MG63 (cell line): ENCODE results near the gene GRM1. TPM values are rescaled to one million over a fixed set of nuclear protein-coding genes. Genes with fewer than 3 reads are reported as not detected.

Experiments used
- DNase-seq: peaks from one replicate; pipeline ENCODE4 v3.0.0-alpha.2; 2020
- H3K27me3 ChIP-seq: fragments of 250-450 bp; sonication (Bioruptor Pico); 2 replicates; pipeline ENCODE4 v1.5.1; 2020; ENCODE audit warnings: mild to moderate bottlenecking, moderate library complexity
- H3K36me3 ChIP-seq: fragments of 250-450 bp; sonication (Bioruptor Pico); 2 replicates; pipeline ENCODE4 v1.5.1; 2020; ENCODE audit warnings: mild to moderate bottlenecking, moderate library complexity
- H3K4me3 ChIP-seq: fragments of 250-450 bp; sonication (Bioruptor Pico); 2 replicates; pipeline ENCODE4 v1.5.1; 2020; ENCODE audit warnings: mild to moderate bottlenecking, moderate library complexity
- H3K9me3 ChIP-seq: fragments of 250-450 bp; sonication (Bioruptor Pico); 2 replicates; pipeline ENCODE4 v1.5.1; 2020; ENCODE audit warnings: mild to moderate bottlenecking, moderate library complexity
- total RNA-seq: library from RNA; depleted of rRNA; stranded (reverse); fragments of >200 nt; shearing (Covaris generic); gene quantifications from 2 replicates; pipeline ENCODE4 v1.2.3, GENCODE V29; 2014; ENCODE audit warnings: low replicate concordance

GRM1 gene
- total RNA-seq, 1 experiment from 2014 or later = 0.20 TPM

GRCh38 chr6:146420255-146420654, 391.4 kb downstream of the GRM1 start:
- H3K27me3 ChIP-seq = peaks cover 2% of the 10 kb centered on the region; the same call in 1 of the 2 replicates
- H3K9me3 ChIP-seq = no peaks in the 10 kb centered on the region
- no peak overlapping the region for H3K4me3 ChIP-seq
- no peak for DNase-seq
- H3K36me3 ChIP-seq = no peaks in the 10 kb centered on the region

DNA sequence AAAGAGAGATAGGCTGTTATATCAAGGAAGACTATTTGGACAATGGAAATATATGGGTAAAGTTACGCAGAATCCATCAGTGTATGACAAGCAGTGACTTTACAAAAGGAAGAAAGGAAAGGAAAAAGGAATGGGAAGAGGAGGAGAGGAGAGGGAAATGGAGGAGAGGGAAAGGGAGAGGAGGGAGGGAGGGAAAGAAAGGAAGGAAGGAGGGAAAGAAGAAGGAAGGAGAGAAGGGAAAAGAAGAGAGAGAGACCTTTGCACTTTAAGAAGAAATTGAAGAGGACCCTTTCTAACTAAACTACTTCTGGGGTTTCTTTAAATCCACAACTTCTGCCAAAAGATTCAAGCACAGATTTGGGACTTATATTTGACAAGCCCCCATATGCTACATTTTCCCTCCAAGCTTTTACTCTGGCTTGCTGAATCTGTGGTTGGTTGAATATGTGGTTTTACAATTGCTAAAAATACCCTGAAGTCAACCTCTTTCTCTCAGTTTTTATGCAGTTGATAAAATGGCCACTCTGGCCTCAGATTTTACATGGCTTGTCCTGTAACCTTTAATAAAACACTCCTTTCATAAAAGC, 394.0 kb downstream of the GRM1 start:
- Histone ChIP-seq H3K27me3 (no peaks in the 10 kb centered on the region), H3K4me3 (no peak overlapping the region), H3K36me3 (no peaks in the 10 kb centered on the region), H3K9me3 (no peaks in the 10 kb centered on the region)
- no peak for DNase-seq

DNA sequence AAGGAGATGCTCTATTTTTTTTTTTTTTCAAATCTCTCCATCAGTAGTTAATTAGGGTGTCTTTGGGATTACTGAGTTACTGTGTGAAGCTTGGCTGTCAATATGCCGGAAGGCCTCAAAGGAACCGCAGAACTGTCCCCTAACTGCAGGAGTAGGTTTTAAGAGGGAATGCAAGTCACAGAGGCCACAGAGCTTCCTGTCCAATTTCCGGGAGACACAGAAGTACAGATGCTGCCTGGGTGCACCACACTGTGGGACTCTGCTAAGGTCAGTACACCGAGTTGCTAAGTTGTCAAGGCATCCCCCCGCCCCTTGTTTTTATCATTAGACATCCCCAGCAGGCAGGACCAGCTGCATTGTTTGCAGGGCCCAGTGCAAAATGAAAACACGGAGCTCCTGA, 394.6 kb downstream of the GRM1 start:
- Histone ChIP-seq H3K9me3 (no peaks in the 10 kb centered on the region), H3K36me3 (no peaks in the 10 kb centered on the region), H3K27me3 (no peaks in the 10 kb centered on the region), H3K4me3 (no peak overlapping the region)
- no peak for DNase-seq

DNA sequence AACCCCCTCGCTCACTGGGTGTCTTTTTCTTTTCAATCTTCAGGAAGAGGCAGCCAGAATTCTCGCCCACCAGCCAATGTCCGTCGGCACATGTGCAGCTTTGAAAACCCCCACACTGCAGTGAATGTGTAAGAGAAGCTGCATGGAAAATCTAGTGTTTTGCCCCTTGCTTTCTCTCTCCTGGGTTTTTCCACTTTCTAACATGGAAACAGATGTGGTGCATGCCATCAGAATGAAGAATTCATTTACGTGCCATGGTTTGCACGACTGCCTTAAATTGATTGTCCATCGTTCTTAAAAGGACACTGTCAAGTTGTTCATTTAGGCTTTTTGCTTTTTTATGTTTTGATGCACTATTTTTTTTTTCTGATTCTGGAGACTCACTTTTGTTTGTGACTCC, 397.7 kb downstream of the GRM1 start:
- Histone ChIP-seq H3K36me3 (no peaks in the 10 kb centered on the region), H3K27me3 (no peaks in the 10 kb centered on the region), H3K9me3 (no peaks in the 10 kb centered on the region), H3K4me3 (no peak overlapping the region)
- DNase-seq = no peak

DNA sequence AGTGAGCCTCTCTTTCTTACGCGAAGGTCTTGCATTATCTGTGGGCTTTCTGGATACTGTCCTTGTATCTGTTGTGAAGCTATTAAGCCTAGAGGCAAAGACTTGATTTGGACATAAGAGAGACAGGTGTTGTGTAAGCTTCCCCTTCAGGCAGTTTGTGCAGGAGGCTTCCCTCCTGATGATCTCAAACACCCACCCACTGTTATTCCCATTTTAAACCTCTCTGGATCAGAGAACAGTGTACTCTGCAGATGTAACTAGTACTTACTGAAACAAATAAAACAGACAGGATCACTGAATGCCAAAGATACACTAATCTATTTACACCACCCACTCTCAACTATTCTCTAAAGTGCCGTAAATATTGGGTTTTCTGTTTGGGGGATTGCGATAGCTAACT, 401.0 kb downstream of the GRM1 start:
- no peak for DNase-seq
- H3K27me3 ChIP-seq = no peaks in the 10 kb centered on the region
- no peak overlapping the region for H3K4me3 ChIP-seq
- H3K36me3 ChIP-seq = no peaks in the 10 kb centered on the region
- no peaks in the 10 kb centered on the region for H3K9me3 ChIP-seq

DNA sequence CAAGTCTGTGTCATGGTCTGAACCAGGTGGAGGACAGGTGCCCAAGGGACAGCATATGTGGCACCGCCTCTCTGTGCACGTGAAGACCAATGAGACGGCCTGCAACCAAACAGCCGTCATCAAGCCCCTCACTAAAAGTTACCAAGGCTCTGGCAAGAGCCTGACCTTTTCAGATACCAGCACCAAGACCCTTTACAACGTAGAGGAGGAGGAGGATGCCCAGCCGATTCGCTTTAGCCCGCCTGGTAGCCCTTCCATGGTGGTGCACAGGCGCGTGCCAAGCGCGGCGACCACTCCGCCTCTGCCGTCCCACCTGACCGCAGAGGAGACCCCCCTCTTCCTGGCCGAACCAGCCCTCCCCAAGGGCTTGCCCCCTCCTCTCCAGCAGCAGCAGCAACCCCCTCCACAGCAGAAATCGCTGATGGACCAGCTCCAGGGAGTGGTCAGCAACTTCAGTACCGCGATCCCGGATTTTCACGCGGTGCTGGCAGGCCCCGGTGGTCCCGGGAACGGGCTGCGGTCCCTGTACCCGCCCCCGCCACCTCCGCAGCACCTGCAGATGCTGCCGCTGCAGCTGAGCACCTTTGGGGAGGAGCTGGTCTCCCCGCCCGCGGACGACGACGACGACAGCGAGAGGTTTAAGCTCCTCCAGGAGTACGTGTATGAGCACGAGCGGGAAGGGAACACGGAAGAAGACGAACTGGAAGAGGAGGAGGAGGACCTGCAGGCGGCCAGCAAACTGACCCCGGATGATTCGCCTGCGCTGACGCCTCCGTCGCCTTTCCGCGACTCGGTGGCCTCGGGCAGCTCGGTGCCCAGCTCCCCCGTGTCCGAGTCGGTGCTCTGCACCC, 405.2 kb downstream of the GRM1 start:
- no peak for DNase-seq
- no peak overlapping the region for H3K4me3 ChIP-seq

GRCh38 chr6:146434732-146435390, 406.0 kb downstream of the GRM1 start:
- H3K4me3 ChIP-seq = no peak overlapping the region
- H3K9me3 ChIP-seq = no peaks in the 10 kb centered on the region
- H3K36me3 ChIP-seq = no peaks in the 10 kb centered on the region
- DNase-seq = no peak
- H3K27me3 ChIP-seq = no peaks in the 10 kb centered on the region

More for the DNA sequence above, 405.2 kb downstream of the GRM1 start:
- Histone ChIP-seq H3K9me3 (no peaks in the 10 kb centered on the region), H3K36me3 (no peaks in the 10 kb centered on the region), H3K27me3 (no peaks in the 10 kb centered on the region)

- H3K4me3 ChIP-seq = no peak overlapping the region
- H3K36me3 ChIP-seq = no peaks in the 10 kb centered on the region
- H3K9me3 ChIP-seq = no peaks in the 10 kb centered on the region
- no peaks in the 10 kb centered on the region for H3K27me3 ChIP-seq
- no peak for DNase-seq
Observed at GRCh38 chr6:146441907-146442306, 413.0 kb downstream of the GRM1 start.

DNA sequence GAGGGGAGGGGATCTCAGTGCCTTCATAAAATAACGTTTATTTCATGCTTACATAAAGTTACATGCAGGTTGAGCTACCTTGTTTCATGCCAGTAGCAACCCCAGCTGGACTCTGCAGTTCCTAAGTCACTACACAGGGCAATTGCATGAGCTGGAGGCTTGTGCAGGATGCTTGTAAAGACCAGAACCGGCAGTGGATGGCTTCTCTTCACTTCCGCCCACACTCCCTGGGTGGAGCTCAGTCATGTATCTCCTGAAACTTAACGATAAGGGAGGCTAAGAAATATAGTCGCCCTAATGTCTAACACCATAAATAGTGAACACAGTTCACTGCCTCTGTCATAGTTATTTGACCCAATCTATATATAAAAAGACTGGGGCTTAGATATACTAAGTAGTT, 415.3 kb downstream of the GRM1 start:
- H3K4me3 ChIP-seq = no peak overlapping the region
- H3K9me3 ChIP-seq = no peaks in the 10 kb centered on the region
- no peak for DNase-seq
- no peaks in the 10 kb centered on the region for H3K27me3 ChIP-seq
- H3K36me3 ChIP-seq = no peaks in the 10 kb centered on the region

GRCh38 chr6:146445233-146445632, 416.4 kb downstream of the GRM1 start:
- no peak for DNase-seq

GRCh38 chr6:146456886-146457285, 428.0 kb downstream of the GRM1 start:
- Histone ChIP-seq H3K4me3 (no peak overlapping the region), H3K9me3 (peaks cover 4% of the 10 kb centered on the region), H3K36me3 (no peaks in the 10 kb centered on the region), H3K27me3 (no peaks in the 10 kb centered on the region)
- no peak for DNase-seq

More at GRCh38 chr6:146445233-146445632, 416.4 kb downstream of the GRM1 start:
- Histone ChIP-seq H3K9me3 (no peaks in the 10 kb centered on the region), H3K27me3 (no peaks in the 10 kb centered on the region), H3K36me3 (no peaks in the 10 kb centered on the region), H3K4me3 (no peak overlapping the region)

DNA sequence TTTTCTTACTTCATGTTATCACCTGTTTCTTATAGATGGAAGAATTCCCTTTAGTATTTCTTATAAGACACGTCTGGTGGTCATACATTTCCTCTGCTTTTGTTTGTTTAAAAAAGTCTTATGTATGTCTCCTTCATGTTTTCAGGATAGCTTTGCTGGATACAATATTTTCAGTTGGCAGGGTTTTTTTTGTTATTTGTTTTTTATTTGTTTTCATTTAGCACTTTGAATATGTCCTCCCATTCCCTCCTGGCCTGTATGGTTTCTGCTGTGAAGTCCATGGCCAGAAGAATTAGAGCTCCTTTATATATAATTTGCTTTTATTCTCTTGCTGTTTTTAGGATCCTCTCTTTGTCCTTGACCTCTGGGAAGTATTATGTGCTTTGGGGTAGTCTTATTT, 432.1 kb downstream of the GRM1 start:
- peaks cover 4% of the 10 kb centered on the region for H3K9me3 ChIP-seq

GRCh38 chr6:146470091-146470770, 441.4 kb downstream of the GRM1 start:
- Histone ChIP-seq H3K36me3 (no peaks in the 10 kb centered on the region), H3K4me3 (no peak overlapping the region), H3K9me3 (no peaks in the 10 kb centered on the region), H3K27me3 (no peaks in the 10 kb centered on the region)
- no peak for DNase-seq

More for the DNA sequence above, 432.1 kb downstream of the GRM1 start:
- no peaks in the 10 kb centered on the region for H3K27me3 ChIP-seq
- no peak overlapping the region for H3K4me3 ChIP-seq
- H3K36me3 ChIP-seq = no peaks in the 10 kb centered on the region
- no peak for DNase-seq

DNA sequence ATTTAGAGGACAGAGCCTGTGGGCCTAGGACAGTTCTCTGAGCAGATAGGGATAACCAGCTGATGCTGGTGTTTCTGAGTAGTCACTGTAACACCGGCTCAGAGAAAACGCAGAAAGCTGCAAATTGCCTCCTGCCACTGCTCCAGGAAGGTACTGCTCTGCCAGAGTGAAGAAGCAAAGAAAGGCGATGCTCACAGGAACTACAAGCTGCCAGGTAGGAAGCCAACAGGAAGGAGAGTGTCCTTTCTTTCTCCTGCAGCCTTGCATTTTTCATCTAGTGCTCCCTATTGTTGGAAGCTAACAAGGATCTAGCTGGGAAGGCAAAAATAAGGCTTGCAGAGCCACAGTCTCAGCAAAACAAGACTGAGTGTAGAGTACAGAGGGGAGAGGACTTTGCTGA, 444.1 kb downstream of the GRM1 start:
- Histone ChIP-seq H3K36me3 (no peaks in the 10 kb centered on the region), H3K9me3 (no peaks in the 10 kb centered on the region), H3K4me3 (no peak overlapping the region), H3K27me3 (no peaks in the 10 kb centered on the region)
- no peak for DNase-seq

GRCh38 chr6:146481527-146481926, 452.7 kb downstream of the GRM1 start:
- no peak overlapping the region for H3K4me3 ChIP-seq
- no peaks in the 10 kb centered on the region for H3K36me3 ChIP-seq
- DNase-seq = no peak
- H3K9me3 ChIP-seq = no peaks in the 10 kb centered on the region; the same call in 1 of the 2 replicates
- H3K27me3 ChIP-seq = no peaks in the 10 kb centered on the region

- Histone ChIP-seq H3K9me3 (no peaks in the 10 kb centered on the region), H3K27me3 (no peaks in the 10 kb centered on the region), H3K4me3 (no peak overlapping the region), H3K36me3 (no peaks in the 10 kb centered on the region)
- DNase-seq = no peak
Observed at GRCh38 chr6:146484411-146484810, 455.5 kb downstream of the GRM1 start.
